ENCODE data around the gene SLC25A33. TPM values are rescaled to one million over a fixed set of nuclear protein-coding genes. Genes with fewer than 3 reads are reported as not detected.

Gene SLC25A33
- total RNA-seq, 6 donors from 2014 or later: 2.1 to 13.2 (median 4.6) TPM

- H3K27me3 ChIP-seq: no peaks in the 10 kb centered on the region
- no peaks in the 10 kb centered on the region for H3K9me3 ChIP-seq
- DNase-seq: peak in 1 of 2 donors; percentile 60
- H3K4me3 ChIP-seq: no peak overlapping the region
- no peaks in the 10 kb centered on the region for H3K4me1 ChIP-seq
- H3K27ac ChIP-seq: no peak overlapping the region
- 84 to 95% methylated on average over 12 to 21 of the region's 21 CpGs for WGBS, 2 donors
- no peak for ATAC-seq (ENCODE audit: low FRiP score in 2 of 2)
- TF ChIP-seq POLR2A (IDR thresholded peaks at IDR 0.05) (no peak), POLR2AphosphoS5 (IDR thresholded peaks at IDR 0.05) (no peak), EP300 (IDR thresholded peaks at IDR 0.05) (no peak)
- TF ChIP-seq, protein P1, sequence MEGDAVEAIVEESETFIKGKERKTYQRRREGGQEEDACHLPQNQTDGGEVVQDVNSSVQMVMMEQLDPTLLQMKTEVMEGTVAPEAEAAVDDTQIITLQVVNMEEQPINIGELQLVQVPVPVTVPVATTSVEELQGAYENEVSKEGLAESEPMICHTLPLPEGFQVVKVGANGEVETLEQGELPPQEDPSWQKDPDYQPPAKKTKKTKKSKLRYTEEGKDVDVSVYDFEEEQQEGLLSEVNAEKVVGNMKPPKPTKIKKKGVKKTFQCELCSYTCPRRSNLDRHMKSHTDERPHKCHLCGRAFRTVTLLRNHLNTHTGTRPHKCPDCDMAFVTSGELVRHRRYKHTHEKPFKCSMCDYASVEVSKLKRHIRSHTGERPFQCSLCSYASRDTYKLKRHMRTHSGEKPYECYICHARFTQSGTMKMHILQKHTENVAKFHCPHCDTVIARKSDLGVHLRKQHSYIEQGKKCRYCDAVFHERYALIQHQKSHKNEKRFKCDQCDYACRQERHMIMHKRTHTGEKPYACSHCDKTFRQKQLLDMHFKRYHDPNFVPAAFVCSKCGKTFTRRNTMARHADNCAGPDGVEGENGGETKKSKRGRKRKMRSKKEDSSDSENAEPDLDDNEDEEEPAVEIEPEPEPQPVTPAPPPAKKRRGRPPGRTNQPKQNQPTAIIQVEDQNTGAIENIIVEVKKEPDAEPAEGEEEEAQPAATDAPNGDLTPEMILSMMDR (IDR thresholded peaks at IDR 0.05): no peak
- peaks cover 0 to 72% (median 51%) of the 10 kb centered on the region in 4 donors for H3K36me3 ChIP-seq
Observed at GRCh38 chr1:9606458-9606857, 67.2 kb downstream of the SLC25A33 start.

GRCh38 chr1:9606948-9607347 is 67.7 kb downstream of the SLC25A33 start:
- Histone ChIP-seq H3K4me1 (no peaks in the 10 kb centered on the region), H3K9me3 (no peaks in the 10 kb centered on the region), H3K27me3 (no peaks in the 10 kb centered on the region), H3K36me3 (peaks cover 0 to 69% (median 46%) of the 10 kb centered on the region in 4 donors), H3K27ac (no peak overlapping the region), H3K4me3 (no peak overlapping the region)
- DNase-seq (no peak), ATAC-seq (ENCODE audit: low FRiP score in 2 of 2) (no peak)
- WGBS, 2 donors: 92 to 94% methylated on average over 10 of the region's 10 CpGs
- TF ChIP-seq POLR2AphosphoS5 (IDR thresholded peaks at IDR 0.05) (no peak), POLR2A (IDR thresholded peaks at IDR 0.05) (no peak), EP300 (IDR thresholded peaks at IDR 0.05) (no peak)
- TF ChIP-seq, protein P1 (IDR thresholded peaks at IDR 0.05): no peak

- Histone ChIP-seq H3K9me3 (no peaks in the 10 kb centered on the region), H3K36me3 (peaks cover 0 to 69% (median 45%) of the 10 kb centered on the region in 4 donors), H3K27ac (no peak overlapping the region), H3K27me3 (no peaks in the 10 kb centered on the region), H3K4me3 (no peak overlapping the region), H3K4me1 (no peaks in the 10 kb centered on the region)
- WGBS, 2 donors: 89 to 94% methylated on average over 19 of the region's 19 CpGs
- TF ChIP-seq POLR2AphosphoS5 (IDR thresholded peaks at IDR 0.05) (no peak), EP300 (IDR thresholded peaks at IDR 0.05) (no peak), POLR2A (IDR thresholded peaks at IDR 0.05) (no peak)
- TF ChIP-seq, protein P1 (IDR thresholded peaks at IDR 0.05): no peak
- peak in 1 of 2 donors; percentile 52 for DNase-seq
- no peak for ATAC-seq (ENCODE audit: low FRiP score in 2 of 2)
Observed at GRCh38 chr1:9607352-9607751, 68.1 kb downstream of the SLC25A33 start.

DNA sequence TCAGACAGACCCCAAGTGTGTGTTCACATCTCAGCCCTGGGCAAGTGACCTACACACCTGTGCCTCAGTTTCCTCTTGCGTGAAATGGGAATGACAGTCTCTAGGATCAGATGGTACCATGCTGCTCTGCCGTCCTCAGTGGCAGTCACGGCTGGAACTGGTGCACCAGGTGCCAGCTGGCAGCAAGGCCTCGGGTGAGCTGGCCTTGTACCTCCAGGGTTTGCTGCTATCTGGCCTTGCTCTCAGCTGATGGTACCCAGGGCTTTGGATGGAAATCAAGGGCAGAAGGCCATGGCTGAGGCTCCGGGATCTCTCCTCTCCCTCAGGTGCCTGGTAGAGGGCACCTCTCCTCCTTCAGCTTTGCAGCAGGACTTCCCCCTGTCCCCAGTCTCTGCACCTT is 70.7 kb downstream of the SLC25A33 start:
- no peaks in the 10 kb centered on the region for H3K9me3 ChIP-seq
- ATAC-seq (ENCODE audit: low FRiP score in 2 of 2): no peak
- WGBS, 2 donors: 89 to 96% methylated on average over 5 of the region's 5 CpGs

More for the DNA sequence above, 70.7 kb downstream of the SLC25A33 start:
- Histone ChIP-seq H3K4me1 (no peaks in the 10 kb centered on the region), H3K27ac (no peak overlapping the region), H3K36me3 (peaks cover 0 to 61% (median 35%) of the 10 kb centered on the region in 4 donors), H3K4me3 (no peak overlapping the region), H3K27me3 (no peaks in the 10 kb centered on the region)
- no peak for DNase-seq
- no peak for TF ChIP-seq EP300 (IDR thresholded peaks at IDR 0.05)
- no peak for TF ChIP-seq POLR2AphosphoS5 (IDR thresholded peaks at IDR 0.05)
- TF ChIP-seq, protein P1 (IDR thresholded peaks at IDR 0.05): no peak
- TF ChIP-seq POLR2A (IDR thresholded peaks at IDR 0.05): no peak
